IPS DF 19.7 (cell line): Measurements from ENCODE around the gene KIFC1.
"Not testable (repeated sequence)": the region's sequence is repeated elsewhere in the genome, so short reads cannot be mapped to it uniquely, and the experiment has no call there.

Experiments used
- DNase-seq: peaks from one replicate; pipeline ENCODE4 v3.0.0-alpha.2; 2013; ENCODE audit warnings: low read depth, low spot score

The KIFC1 gene, protein sequence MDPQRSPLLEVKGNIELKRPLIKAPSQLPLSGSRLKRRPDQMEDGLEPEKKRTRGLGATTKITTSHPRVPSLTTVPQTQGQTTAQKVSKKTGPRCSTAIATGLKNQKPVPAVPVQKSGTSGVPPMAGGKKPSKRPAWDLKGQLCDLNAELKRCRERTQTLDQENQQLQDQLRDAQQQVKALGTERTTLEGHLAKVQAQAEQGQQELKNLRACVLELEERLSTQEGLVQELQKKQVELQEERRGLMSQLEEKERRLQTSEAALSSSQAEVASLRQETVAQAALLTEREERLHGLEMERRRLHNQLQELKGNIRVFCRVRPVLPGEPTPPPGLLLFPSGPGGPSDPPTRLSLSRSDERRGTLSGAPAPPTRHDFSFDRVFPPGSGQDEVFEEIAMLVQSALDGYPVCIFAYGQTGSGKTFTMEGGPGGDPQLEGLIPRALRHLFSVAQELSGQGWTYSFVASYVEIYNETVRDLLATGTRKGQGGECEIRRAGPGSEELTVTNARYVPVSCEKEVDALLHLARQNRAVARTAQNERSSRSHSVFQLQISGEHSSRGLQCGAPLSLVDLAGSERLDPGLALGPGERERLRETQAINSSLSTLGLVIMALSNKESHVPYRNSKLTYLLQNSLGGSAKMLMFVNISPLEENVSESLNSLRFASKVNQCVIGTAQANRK

GRCh38 chr6:33391278-33391921 lies at the start of gene KIFC1:
Gene KIFC1, plus strand, starts transcription at chr6:33391823. Its CDS starts 163 bp downstream, at chr6:33391986.
- DNase-seq = peak; percentile 100

GRCh38 chr6:33343606-33343952 lies 48.0 kb upstream of the KIFC1 start:
- not testable (repeated sequence) for DNase-seq

DNA sequence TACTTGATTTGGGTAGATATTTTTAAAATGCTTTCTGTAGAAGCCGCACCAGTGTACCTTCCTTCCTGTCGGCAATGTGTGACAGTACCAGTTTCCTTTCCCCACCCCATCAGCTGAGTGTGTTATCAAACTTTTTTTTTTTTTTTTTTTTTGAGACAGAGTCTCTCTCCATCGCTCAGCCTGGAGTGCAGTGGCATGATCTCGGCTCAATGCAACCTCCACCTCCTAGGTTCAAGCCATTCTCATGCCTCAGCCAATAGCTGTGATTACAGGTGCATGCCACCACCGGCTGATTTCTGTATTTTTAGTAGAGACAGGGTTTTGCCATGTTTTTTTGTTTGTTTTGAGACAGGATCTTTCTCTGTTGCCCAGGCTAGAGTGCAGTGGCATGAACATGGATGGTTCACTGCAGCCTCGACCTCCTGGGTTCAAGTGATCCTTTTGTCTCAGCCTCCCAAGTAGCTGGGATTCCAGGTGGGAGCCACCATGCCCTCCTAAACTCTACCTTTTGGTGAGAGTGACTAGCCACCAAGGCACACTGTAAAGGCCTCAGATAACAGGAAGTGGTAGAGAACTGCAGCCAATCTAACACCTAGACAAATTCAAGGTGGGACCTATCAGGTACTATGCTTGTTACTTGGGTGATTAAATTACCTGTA lies 47.5 kb upstream of the KIFC1 start:
- no peak for DNase-seq

DNA sequence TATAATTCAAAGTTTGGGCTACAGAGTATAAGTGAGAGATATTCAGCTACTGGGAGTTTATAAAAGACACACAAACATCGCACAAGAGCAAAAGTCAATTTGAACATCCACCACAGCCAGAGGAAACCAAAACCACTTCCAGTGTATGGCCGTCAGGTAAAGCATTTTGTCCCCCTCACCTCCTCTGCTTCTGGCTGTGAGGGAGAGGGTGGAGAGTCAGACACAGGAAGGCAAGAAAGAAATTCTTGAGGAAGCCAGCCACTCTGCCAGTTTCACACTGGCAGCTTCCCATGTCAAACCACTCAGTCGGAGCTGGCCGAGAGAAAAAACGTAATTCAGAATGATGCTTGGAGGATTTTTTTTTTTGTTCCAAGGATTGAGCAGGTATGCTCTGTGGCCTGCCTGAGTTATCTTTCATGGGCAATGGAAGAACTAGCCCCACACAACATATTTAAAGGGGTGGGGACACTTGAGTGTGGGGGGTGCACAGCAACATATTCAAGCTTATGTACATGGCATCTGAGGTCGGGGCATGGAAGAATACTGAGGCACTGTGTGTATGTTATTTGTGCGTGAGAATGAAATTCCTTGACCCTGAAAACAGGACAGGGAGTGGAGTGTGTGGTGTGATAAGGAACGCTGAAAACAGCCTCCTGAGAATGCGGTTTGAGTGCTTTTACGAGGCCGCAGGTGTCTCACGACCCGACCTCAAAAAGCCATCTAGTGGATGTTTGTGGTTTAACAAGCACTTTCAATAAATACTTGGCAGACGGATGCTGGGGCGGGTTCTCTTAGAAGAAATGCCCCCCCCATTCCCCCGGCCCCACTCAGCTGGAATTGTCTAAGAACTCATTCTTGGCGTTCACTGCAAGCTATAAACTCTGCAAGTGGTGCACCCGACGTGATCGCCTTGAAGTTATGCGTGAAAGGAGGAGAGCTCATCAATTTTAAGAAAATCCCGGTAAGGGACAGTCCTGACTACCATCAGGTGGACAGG lies 46.6 kb upstream of the KIFC1 start:
- no peak for DNase-seq

DNA sequence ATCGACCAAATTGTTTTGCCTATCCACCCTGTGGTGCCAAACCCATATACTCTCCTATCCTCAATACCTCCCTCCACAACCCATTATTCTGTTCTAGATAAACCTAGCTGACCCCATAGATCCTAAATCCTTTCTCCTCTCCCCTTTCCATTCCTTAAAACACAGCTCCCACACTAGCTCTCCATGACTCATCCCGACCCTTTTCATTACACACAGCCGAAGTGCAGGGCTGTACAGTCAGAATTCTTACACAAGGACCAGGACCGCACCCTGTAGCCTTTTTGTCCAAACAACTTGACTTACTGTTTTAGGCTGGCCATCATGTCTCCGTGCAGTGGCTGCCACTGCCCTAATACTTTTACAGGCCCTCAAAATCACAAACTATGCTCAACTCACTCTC lies 44.7 kb upstream of the KIFC1 start:
- not testable (repeated sequence) for DNase-seq

DNA sequence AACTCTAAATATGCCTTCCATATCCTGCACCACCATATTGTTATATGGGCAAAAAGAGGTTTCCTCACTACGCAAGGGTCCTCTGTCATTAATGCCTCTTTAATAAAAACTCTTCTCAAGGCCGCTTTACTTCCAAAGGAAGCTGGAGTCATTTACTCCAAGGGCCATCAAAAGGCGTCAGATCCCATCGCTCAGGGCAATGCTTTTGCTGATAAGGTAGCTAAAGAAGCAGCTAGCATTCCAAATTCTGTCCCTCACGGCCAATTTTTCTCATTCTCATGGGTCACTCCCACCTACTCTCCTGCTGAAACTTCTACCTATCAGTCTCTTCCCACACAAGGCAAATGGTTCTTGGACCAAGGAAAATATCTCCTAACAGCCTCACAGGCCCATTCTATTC lies 43.8 kb upstream of the KIFC1 start:
- DNase-seq = no peak

DNA sequence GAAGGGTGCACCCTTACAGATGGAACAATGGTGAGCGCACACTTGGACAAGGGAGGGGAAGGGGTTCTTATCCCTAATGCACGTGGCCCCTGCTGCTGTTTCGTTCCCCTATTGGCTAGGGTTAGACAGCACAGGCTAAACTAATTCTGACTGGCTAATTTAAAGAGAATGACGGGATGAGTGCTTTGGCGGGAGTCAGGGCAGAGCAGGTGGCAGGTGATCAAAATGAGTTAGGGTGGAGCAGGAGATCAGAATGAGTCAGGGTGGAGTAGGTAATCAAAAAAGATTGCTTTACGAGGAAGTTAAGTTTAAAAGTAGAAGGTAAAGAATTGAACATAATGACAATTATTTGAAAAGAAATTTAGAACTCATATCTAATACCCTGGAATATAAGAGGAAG lies 35.8 kb upstream of the KIFC1 start:
- not testable (repeated sequence) for DNase-seq

GRCh38 chr6:33356295-33356694 lies 35.3 kb upstream of the KIFC1 start:
- DNase-seq = no peak

DNA sequence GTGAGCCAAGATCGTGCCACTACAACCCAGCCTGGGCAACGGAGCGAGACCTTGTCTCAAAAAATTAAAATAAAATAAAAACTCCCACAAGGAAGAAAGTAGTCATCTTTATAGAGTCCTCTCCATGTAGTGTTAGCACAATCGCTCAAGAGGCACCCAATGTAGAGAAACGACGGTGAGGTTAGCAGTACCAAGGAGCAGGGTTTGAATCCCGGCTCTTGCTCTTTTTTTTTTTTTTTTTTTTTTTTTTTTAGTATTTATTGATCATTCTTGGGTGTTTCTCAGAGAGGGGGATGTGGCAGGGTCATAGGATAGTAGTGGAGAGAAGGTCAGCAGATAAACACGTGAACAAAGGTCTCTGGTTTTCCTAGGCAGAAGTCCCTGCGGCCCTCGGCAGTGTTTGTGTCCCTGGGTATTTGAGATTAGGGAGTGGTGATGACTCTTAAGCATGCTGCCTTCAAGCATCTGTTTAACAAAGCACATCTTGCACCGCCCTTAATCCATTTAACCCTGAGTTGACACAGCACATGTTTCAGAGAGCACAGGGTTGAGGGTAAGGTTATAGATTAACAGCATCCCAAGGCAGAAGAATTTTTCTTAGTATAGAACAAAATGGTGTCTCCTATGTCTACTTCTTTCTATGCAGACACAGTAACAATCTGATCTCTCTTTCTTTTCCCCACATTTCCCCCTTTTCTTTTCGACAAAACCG lies 34.3 kb upstream of the KIFC1 start:
- not testable (repeated sequence) for DNase-seq

GRCh38 chr6:33359331-33359730 lies 32.3 kb upstream of the KIFC1 start:
- DNase-seq = no peak

DNA sequence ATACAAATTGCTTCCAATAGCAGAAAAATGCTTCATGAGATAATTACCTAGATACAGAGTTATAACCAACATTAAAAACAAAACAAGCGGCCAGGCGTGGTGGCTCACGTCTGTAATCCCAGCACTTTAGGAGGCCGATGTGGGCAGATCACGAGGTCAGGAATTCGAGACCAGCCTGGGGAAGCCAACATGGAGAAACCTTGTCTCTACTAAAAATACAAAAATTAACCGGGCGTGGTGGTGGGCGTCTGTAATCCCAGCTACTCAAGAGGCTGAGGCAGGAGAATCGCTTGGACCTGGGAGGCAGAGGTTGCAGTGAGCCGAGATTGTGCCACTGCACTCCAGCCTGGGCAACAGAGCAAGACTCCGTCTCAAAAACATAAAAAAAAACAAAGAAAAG lies 28.1 kb upstream of the KIFC1 start:
- not testable (repeated sequence) for DNase-seq

DNA sequence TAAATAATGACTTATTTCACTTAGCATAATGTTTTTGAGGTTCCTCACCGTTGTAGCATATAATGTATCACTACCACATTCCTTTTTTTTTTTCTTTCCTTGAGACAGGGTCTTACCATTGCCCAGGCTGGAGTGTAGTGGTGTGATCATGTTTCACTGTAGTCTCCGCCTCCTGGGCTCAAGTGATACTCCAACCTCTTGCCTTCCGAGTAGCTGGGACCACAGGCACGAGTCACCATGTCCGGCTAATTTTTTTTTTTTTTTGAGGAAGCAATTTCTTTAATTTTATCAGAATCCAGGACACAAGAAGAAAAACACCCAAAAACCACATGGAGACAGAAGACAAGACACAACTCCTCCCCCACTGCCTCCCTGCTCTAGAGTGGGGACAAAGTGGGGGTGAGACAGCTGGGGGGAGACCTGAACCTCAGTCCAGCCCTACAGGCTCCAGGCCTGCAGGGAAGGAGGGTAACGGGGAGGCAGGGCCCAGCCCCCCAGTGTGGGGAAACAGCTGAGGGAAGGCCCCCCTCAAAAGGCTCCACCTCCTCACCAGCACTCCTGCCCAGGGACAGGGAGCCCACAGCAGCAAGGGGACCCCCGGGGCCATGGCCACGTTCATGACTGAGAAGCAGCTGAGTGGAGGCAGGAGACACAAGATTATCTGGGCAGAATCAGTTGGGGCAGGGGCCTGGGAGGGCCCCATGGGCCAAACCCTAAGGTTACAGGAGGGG lies 27.0 kb upstream of the KIFC1 start:
- peak; percentile 65 for DNase-seq

DNA sequence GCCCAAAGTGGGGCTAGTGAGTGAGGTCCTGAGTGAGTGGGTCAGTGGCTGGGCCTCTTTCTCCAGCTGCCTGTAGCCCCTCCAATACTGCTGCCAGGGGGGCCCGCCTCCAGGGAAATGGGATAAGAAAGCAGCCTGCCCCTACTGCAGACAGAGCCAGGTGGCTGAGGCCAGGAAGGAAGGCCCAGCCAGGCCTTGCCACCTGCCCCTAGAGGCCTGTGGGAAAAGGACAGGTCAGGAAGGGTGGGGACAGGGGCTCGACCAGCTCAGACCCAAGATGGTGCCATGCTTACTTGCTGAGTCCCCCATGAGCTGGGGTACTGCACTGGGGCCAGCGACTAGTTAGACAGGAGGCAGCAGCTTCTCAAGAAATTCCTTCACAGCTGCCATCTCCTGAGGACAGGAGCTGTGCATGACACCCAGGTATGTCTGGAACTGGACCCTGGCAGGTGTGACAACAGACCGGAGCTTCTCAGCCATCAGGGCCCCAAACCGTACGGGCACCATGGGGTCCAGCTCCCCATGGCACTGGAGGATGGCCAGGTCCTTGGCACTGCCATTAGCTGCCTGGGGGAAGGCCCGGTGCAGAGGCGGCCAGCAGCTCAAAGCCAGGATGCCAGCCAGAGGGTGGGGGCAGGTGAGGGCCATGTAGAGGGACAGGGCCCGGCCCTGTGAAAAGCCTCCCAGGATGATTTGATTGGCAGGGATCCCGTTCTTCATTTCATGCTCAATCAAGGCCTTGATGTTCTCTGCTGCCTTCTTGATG lies 26.2 kb upstream of the KIFC1 start:
- DNase-seq = not testable (repeated sequence)

GRCh38 chr6:33367009-33367714 lies 24.5 kb upstream of the KIFC1 start:
- no peak for DNase-seq

- not testable (repeated sequence) for DNase-seq
Measured at GRCh38 chr6:33367715-33368025, 24.0 kb upstream of the KIFC1 start.

GRCh38 chr6:33371901-33372300 lies 19.7 kb upstream of the KIFC1 start:
- not testable (repeated sequence) for DNase-seq

DNA sequence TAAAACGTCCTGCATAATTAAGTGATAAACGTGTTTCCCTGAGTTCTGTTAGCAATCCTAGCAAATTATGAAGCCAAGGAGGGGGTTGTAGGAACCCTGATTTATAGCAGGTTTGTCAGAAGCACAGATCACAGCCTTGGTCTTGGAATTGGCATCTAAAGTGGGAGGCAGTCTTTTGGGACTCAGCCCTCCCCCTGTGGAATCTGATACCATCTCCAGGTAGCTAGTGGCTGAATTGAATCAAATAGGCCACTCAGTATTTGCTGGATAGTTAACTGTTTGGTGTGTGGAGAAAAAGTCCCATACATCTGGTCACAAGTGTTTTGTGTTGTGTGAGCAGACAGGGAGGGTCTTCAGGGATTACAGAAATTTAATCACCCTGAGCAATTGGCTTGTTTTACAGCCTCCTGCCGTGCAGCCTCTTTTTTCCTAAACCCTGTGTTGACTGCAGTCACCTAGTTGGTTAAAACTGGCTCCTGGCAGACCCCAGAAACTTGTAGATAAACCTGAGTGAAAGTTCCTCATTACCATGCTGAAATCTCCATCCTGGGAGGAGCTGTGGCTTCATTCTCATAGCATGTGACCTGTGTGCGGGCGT lies 19.0 kb upstream of the KIFC1 start:
- DNase-seq = no peak
